ENCODE measurements around the gene GFOD2.

GFOD2 gene

GRCh38 chr16:67641779-67642708 lies 77.1 kb downstream of the GFOD2 start:
- peak; percentile 23 for DNase-seq (ENCODE audit: low spot score)

- DNase-seq (ENCODE audit: low spot score): no peak
These were observed 81.5 kb downstream of the GFOD2 start for GRCh38 chr16:67637625-67638024.

GRCh38 chr16:67636713-67637112 lies 82.4 kb downstream of the GFOD2 start:
- DNase-seq (ENCODE audit: low spot score): no peak

GRCh38 chr16:67632415-67633172 lies 86.5 kb downstream of the GFOD2 start:
- no peak for DNase-seq (ENCODE audit: low spot score)

- no peak for DNase-seq (ENCODE audit: low spot score)
These were observed 90.9 kb downstream of the GFOD2 start for GRCh38 chr16:67628216-67628615.
